ENCODE measurements around the gene HOXC10. TPM values are rescaled to one million over a fixed set of nuclear protein-coding genes. Genes with fewer than 3 reads are reported as not detected.

Gene HOXC10
- total RNA-seq, 1 experiment from 2014 or later, result not detected

DNA sequence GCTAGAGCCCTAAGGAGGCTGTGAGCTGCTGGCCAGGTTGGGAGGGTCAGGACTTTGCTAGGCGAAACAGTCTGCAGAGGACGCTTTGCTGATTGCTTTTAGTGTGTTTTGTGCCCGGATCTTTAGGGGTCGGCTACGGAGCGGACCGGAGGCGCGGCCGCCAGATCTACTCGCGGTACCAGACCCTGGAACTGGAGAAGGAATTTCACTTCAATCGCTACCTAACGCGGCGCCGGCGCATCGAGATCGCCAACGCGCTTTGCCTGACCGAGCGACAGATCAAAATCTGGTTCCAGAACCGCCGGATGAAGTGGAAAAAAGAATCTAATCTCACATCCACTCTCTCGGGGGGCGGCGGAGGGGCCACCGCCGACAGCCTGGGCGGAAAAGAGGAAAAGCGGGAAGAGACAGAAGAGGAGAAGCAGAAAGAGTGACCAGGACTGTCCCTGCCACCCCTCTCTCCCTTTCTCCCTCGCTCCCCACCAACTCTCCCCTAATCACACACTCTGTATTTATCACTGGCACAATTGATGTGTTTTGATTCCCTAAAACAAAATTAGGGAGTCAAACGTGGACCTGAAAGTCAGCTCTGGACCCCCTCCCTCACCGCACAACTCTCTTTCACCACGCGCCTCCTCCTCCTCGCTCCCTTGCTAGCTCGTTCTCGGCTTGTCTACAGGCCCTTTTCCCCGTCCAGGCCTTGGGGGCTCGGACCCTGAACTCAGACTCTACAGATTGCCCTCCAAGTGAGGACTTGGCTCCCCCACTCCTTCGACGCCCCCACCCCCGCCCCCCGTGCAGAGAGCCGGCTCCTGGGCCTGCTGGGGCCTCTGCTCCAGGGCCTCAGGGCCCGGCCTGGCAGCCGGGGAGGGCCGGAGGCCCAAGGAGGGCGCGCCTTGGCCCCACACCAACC is 44.8 kb downstream of the HOXC10 start:
- Mint-ChIP-seq H3K36me3 (no peaks in the 10 kb centered on the region), H3K27ac (no peak overlapping the region), H3K9me3 (no peaks in the 10 kb centered on the region), H3K27me3 (ENCODE audit: low read depth) (peaks cover 99% of the 10 kb centered on the region), H3K4me1 (peaks cover 38% of the 10 kb centered on the region), H3K4me3 (peak overlapping the region; percentile 57)
- DNase-seq (ENCODE audit: low spot score), result no peak
- CTCF ChIA-PET, result interaction anchor here (1.2 to 8.1 kb wide), 6 partner anchors 45 to 185 kb away, joined by 3 to 149 read pairs (median 44); partner anchors contain the start of gene HOXC10
- TF ChIP-seq, protein P1, sequence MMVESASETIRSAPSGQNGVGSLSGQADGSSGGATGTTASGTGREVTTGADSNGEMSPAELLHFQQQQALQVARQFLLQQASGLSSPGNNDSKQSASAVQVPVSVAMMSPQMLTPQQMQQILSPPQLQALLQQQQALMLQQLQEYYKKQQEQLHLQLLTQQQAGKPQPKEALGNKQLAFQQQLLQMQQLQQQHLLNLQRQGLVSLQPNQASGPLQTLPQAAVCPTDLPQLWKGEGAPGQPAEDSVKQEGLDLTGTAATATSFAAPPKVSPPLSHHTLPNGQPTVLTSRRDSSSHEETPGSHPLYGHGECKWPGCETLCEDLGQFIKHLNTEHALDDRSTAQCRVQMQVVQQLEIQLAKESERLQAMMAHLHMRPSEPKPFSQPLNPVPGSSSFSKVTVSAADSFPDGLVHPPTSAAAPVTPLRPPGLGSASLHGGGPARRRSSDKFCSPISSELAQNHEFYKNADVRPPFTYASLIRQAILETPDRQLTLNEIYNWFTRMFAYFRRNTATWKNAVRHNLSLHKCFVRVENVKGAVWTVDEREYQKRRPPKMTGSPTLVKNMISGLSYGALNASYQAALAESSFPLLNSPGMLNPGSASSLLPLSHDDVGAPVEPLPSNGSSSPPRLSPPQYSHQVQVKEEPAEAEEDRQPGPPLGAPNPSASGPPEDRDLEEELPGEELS (CRISPR knock-in tag; IDR thresholded peaks at IDR 0.05), result no peak
- TF ChIP-seq, protein P2, sequence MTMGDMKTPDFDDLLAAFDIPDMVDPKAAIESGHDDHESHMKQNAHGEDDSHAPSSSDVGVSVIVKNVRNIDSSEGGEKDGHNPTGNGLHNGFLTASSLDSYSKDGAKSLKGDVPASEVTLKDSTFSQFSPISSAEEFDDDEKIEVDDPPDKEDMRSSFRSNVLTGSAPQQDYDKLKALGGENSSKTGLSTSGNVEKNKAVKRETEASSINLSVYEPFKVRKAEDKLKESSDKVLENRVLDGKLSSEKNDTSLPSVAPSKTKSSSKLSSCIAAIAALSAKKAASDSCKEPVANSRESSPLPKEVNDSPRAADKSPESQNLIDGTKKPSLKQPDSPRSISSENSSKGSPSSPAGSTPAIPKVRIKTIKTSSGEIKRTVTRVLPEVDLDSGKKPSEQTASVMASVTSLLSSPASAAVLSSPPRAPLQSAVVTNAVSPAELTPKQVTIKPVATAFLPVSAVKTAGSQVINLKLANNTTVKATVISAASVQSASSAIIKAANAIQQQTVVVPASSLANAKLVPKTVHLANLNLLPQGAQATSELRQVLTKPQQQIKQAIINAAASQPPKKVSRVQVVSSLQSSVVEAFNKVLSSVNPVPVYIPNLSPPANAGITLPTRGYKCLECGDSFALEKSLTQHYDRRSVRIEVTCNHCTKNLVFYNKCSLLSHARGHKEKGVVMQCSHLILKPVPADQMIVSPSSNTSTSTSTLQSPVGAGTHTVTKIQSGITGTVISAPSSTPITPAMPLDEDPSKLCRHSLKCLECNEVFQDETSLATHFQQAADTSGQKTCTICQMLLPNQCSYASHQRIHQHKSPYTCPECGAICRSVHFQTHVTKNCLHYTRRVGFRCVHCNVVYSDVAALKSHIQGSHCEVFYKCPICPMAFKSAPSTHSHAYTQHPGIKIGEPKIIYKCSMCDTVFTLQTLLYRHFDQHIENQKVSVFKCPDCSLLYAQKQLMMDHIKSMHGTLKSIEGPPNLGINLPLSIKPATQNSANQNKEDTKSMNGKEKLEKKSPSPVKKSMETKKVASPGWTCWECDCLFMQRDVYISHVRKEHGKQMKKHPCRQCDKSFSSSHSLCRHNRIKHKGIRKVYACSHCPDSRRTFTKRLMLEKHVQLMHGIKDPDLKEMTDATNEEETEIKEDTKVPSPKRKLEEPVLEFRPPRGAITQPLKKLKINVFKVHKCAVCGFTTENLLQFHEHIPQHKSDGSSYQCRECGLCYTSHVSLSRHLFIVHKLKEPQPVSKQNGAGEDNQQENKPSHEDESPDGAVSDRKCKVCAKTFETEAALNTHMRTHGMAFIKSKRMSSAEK (CRISPR knock-in tag; IDR thresholded peaks at IDR 0.05; ENCODE audit: borderline replicate concordance), result no peak
- TF ChIP-seq FOXP1 (CRISPR knock-in tag; IDR thresholded peaks at IDR 0.05; ENCODE audit: borderline replicate concordance), result no peak
- TF ChIP-seq GABPB1 (CRISPR knock-in tag; IDR thresholded peaks at IDR 0.05), result no peak
- no peak for TF ChIP-seq USF1 (CRISPR knock-in tag; IDR thresholded peaks at IDR 0.05)
- no peak for TF ChIP-seq TP53 (CRISPR knock-in tag; IDR thresholded peaks at IDR 0.05)
- POLR2A ChIA-PET, result no interaction called here
- ATAC-seq, result no peak

DNA sequence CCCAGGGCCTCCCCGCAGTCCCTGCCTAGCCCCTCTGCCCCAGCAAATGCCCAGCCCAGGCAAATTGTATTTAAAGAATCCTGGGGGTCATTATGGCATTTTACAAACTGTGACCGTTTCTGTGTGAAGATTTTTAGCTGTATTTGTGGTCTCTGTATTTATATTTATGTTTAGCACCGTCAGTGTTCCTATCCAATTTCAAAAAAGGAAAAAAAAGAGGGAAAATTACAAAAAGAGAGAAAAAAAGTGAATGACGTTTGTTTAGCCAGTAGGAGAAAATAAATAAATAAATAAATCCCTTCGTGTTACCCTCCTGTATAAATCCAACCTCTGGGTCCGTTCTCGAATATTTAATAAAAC is 45.5 kb downstream of the HOXC10 start:
- Mint-ChIP-seq H3K27ac (no peak overlapping the region), H3K4me1 (peaks cover 41% of the 10 kb centered on the region), H3K4me3 (no peak overlapping the region), H3K36me3 (no peaks in the 10 kb centered on the region), H3K9me3 (no peaks in the 10 kb centered on the region), H3K27me3 (ENCODE audit: low read depth) (peaks cover 99% of the 10 kb centered on the region)
- POLR2A ChIA-PET, result no interaction called here
- no peak for ATAC-seq
- DNase-seq (ENCODE audit: low spot score), result no peak
- CTCF ChIA-PET, result interaction anchor here (1.1 to 8.1 kb wide), 10 partner anchors 22 to 186 kb away, joined by 3 to 149 read pairs (median 6); partner anchors contain the start of gene HOXC8
- TF ChIP-seq ZNF416 (CRISPR knock-in tag; IDR thresholded peaks at IDR 0.05) (no peak), JUN (CRISPR knock-in tag; IDR thresholded peaks at IDR 0.05) (no peak), OVOL2 (CRISPR knock-in tag; IDR thresholded peaks at IDR 0.05; ENCODE audit: borderline replicate concordance) (no peak), NR3C1 (CRISPR knock-in tag; conservative IDR thresholded peaks at IDR 0.05; ENCODE audit: low read depth) (no peak), NFATC4 (CRISPR knock-in tag; IDR thresholded peaks at IDR 0.05) (no peak), ELF4 (CRISPR knock-in tag; IDR thresholded peaks at IDR 0.05; ENCODE audit: low read depth) (no peak), ATF6 (CRISPR knock-in tag; IDR thresholded peaks at IDR 0.05) (no peak), ATF1 (CRISPR knock-in tag; IDR thresholded peaks at IDR 0.05) (no peak)
- TF ChIP-seq, protein P3, sequence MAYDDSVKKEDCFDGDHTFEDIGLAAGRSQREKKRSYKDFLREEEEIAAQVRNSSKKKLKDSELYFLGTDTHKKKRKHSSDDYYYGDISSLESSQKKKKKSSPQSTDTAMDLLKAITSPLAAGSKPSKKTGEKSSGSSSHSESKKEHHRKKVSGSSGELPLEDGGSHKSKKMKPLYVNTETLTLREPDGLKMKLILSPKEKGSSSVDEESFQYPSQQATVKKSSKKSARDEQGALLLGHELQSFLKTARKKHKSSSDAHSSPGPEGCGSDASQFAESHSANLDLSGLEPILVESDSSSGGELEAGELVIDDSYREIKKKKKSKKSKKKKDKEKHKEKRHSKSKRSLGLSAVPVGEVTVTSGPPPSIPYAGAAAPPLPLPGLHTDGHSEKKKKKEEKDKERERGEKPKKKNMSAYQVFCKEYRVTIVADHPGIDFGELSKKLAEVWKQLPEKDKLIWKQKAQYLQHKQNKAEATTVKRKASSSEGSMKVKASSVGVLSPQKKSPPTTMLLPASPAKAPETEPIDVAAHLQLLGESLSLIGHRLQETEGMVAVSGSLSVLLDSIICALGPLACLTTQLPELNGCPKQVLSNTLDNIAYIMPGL (CRISPR knock-in tag; IDR thresholded peaks at IDR 0.05), result no peak
- TF ChIP-seq, protein P4, sequence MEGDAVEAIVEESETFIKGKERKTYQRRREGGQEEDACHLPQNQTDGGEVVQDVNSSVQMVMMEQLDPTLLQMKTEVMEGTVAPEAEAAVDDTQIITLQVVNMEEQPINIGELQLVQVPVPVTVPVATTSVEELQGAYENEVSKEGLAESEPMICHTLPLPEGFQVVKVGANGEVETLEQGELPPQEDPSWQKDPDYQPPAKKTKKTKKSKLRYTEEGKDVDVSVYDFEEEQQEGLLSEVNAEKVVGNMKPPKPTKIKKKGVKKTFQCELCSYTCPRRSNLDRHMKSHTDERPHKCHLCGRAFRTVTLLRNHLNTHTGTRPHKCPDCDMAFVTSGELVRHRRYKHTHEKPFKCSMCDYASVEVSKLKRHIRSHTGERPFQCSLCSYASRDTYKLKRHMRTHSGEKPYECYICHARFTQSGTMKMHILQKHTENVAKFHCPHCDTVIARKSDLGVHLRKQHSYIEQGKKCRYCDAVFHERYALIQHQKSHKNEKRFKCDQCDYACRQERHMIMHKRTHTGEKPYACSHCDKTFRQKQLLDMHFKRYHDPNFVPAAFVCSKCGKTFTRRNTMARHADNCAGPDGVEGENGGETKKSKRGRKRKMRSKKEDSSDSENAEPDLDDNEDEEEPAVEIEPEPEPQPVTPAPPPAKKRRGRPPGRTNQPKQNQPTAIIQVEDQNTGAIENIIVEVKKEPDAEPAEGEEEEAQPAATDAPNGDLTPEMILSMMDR (IDR thresholded peaks at IDR 0.05), result no peak
- TF ChIP-seq, protein P5, sequence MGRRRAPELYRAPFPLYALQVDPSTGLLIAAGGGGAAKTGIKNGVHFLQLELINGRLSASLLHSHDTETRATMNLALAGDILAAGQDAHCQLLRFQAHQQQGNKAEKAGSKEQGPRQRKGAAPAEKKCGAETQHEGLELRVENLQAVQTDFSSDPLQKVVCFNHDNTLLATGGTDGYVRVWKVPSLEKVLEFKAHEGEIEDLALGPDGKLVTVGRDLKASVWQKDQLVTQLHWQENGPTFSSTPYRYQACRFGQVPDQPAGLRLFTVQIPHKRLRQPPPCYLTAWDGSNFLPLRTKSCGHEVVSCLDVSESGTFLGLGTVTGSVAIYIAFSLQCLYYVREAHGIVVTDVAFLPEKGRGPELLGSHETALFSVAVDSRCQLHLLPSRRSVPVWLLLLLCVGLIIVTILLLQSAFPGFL (CRISPR knock-in tag; IDR thresholded peaks at IDR 0.05; ENCODE audit: borderline replicate concordance), result no peak
